Activated naive CD4-positive, alpha-beta T cell (primary cell): ENCODE measurements around the gene SPI1.

Experiments
- DNase-seq, 4 experiments: peaks; one replicate each; lab custom pipeline; 2025; lab: John Stamatoyannopoulos, UW

The SPI1 gene

GRCh38 chr11:47378010-47378835 lies at the start of gene SPI1:
TSS of gene SPI1 (minus strand) at chr11:47378547. CDS start at chr11:47378353, 194 bp downstream.
- DNase-seq = no peak

- peak; percentile 97 to 99 (median 98) for DNase-seq
Observed at GRCh38 chr11:47426062-47426956, 48.0 kb upstream of the SPI1 start, which contains the start of gene PSMC3. TSS of gene PSMC3 (minus strand) at chr11:47426439. CDS start at chr11:47426279, 160 bp downstream.

GRCh38 chr11:47425611-47426010 lies 47.3 kb upstream of the SPI1 start:
- DNase-seq = no peak

GRCh38 chr11:47418454-47419259 lies 40.3 kb upstream of the SPI1 start:
- no peak for DNase-seq

- no peak for DNase-seq
Observed at GRCh38 chr11:47417712-47418111, 39.4 kb upstream of the SPI1 start.

GRCh38 chr11:47415949-47416472 lies 37.7 kb upstream of the SPI1 start:
- no peak for DNase-seq

GRCh38 chr11:47415091-47415854 lies 36.9 kb upstream of the SPI1 start:
- DNase-seq = no peak

- no peak for DNase-seq
Observed at GRCh38 chr11:47414685-47415070, 36.3 kb upstream of the SPI1 start.

GRCh38 chr11:47413908-47414684 lies 35.7 kb upstream of the SPI1 start:
- no peak for DNase-seq

- DNase-seq = no peak
Observed at GRCh38 chr11:47413351-47413750, 35.0 kb upstream of the SPI1 start.

- DNase-seq = peak in 3 of 4 experiments; percentile 25 to 53 (median 25)
Observed at GRCh38 chr11:47411884-47412746, 33.8 kb upstream of the SPI1 start.

- no peak for DNase-seq
Observed at GRCh38 chr11:47410370-47411264, 32.3 kb upstream of the SPI1 start.

- no peak for DNase-seq
Observed at GRCh38 chr11:47409440-47410369, 31.4 kb upstream of the SPI1 start.

GRCh38 chr11:47408598-47409439 lies 30.5 kb upstream of the SPI1 start:
- DNase-seq = no peak

- DNase-seq = peak; percentile 83 to 89 (median 87)
Observed at GRCh38 chr11:47407746-47408590, 29.6 kb upstream of the SPI1 start, which contains the start of gene SLC39A13. TSS of gene SLC39A13 (plus strand) at chr11:47408590. CDS start at chr11:47410095, 1,505 bp downstream.
